GM23338 (cell line): ENCODE data around the gene CCBE1.

ENCODE experiments used
- CREB1 ChIP-seq: fragments of 250-450 bp; sonication (Bioruptor Pico); IDR thresholded peaks from 2 replicates; pipeline ENCODE4 v1.5.0; 2020; ENCODE audit warnings: low read depth, mild to moderate bottlenecking, moderate library complexity
- CTCF ChIP-seq, 2 experiments: fragments of 200-600 bp in 1 of 2; sonication (generic) in 1 of 2; conservative IDR thresholded peaks; 2 replicates each; pipeline versions ENCODE4 v1.5.1 to v1.6.1; 2016 to 2017; ENCODE audit warnings: antibody characterized with exemption in 2 of 2, low read depth in 2 of 2, mild to moderate bottlenecking in 2 of 2, moderate library complexity in 1 of 2
- ETS1 ChIP-seq: IDR thresholded peaks from 2 replicates; pipeline ENCODE4 v1.6.1; 2016; ENCODE audit warnings: antibody characterized with exemption
- EZH2 ChIP-seq: fragments of 200-600 bp; sonication (generic); IDR thresholded peaks from one replicate; pipeline ENCODE4 v1.8.0; 2017; ENCODE audit warnings: antibody characterized with exemption, mild to moderate bottlenecking, low read depth; ENCODE audit not compliant: unreplicated experiment
- EZH2phosphoT487 ChIP-seq: fragments of 200-600 bp; sonication (generic); IDR thresholded peaks from one replicate; pipeline ENCODE4 v1.8.1; 2018; ENCODE audit warnings: antibody characterized with exemption; ENCODE audit not compliant: unreplicated experiment
- JUNB ChIP-seq: IDR thresholded peaks from one replicate; pipeline ENCODE4 v1.6.1; 2016; ENCODE audit warnings: antibody characterized with exemption; ENCODE audit not compliant: unreplicated experiment
- NANOG ChIP-seq: IDR thresholded peaks from 2 replicates; pipeline ENCODE4 v1.6.1; 2016; ENCODE audit warnings: antibody characterized with exemption, borderline replicate concordance
- POLR2AphosphoS5 ChIP-seq: IDR thresholded peaks from 2 replicates; pipeline ENCODE4 v1.6.1; 2016; ENCODE audit warnings: antibody characterized with exemption, low read depth
- REST ChIP-seq: IDR thresholded peaks from one replicate; pipeline ENCODE4 v1.6.1; 2018; ENCODE audit warnings: antibody characterized with exemption; ENCODE audit not compliant: unreplicated experiment
- STAT1 ChIP-seq: IDR thresholded peaks from one replicate; pipeline ENCODE4 v1.6.1; 2016; ENCODE audit warnings: antibody characterized with exemption; ENCODE audit not compliant: unreplicated experiment
- ZNF114 ChIP-seq: fragments of 250-450 bp; sonication (Bioruptor Pico); IDR thresholded peaks from 2 replicates; pipeline ENCODE4 v1.5.0; 2020; ENCODE audit warnings: mild to moderate bottlenecking, moderate library complexity
- ZNF331 ChIP-seq: fragments of 250-450 bp; sonication (Bioruptor Pico); IDR thresholded peaks from 2 replicates; pipeline ENCODE4 v1.5.0; 2020; ENCODE audit warnings: low read depth, mild to moderate bottlenecking, moderate library complexity
- ZNF462 ChIP-seq: fragments of 250-450 bp; sonication (Bioruptor Pico); IDR thresholded peaks from 2 replicates; pipeline ENCODE4 v1.5.0; 2020; ENCODE audit warnings: mild to moderate bottlenecking, moderate library complexity

- no peak for TF ChIP-seq CTCF (conservative IDR thresholded peaks at IDR 0.05; ENCODE audit: low read depth in 2 of 2)
- TF ChIP-seq CREB1 (CRISPR knock-in tag), result no peak
- no peak for TF ChIP-seq ZNF114
- no peak for TF ChIP-seq REST
- no peak for TF ChIP-seq POLR2AphosphoS5
- no peak for TF ChIP-seq EZH2
- TF ChIP-seq EZH2phosphoT487, result no peak
- no peak for TF ChIP-seq JUNB
- no peak for TF ChIP-seq NANOG
- TF ChIP-seq ZNF331 (CRISPR knock-in tag), result no peak
- no peak for TF ChIP-seq ETS1
- no peak for TF ChIP-seq ZNF462
- TF ChIP-seq STAT1, result no peak
Observed at GRCh38 chr18:59604877-59605276, 92.3 kb downstream of the CCBE1 start.
